DMS153 (cell line): ENCODE data around the gene TTC7B.

ENCODE experiments used
- DNase-seq: peaks from one replicate; lab custom pipeline; 2025; lab: John Stamatoyannopoulos, UW

Gene TTC7B

GRCh38 chr14:90775441-90775840 lies 40.8 kb downstream of the TTC7B start:
- DNase-seq: no peak

- no peak for DNase-seq
Observed at GRCh38 chr14:90774316-90774715, 41.9 kb downstream of the TTC7B start.

GRCh38 chr14:90773705-90774104 lies 42.5 kb downstream of the TTC7B start:
- DNase-seq: no peak

GRCh38 chr14:90773196-90773486 lies 43.1 kb downstream of the TTC7B start:
- no peak for DNase-seq

- no peak for DNase-seq
Observed at GRCh38 chr14:90767899-90768298, 48.3 kb downstream of the TTC7B start.

- no peak for DNase-seq
Observed at GRCh38 chr14:90760591-90761316, 55.5 kb downstream of the TTC7B start.

- no peak for DNase-seq
Observed at GRCh38 chr14:90760078-90760444, 56.2 kb downstream of the TTC7B start.

- no peak for DNase-seq
Observed at GRCh38 chr14:90759370-90760077, 56.7 kb downstream of the TTC7B start.

GRCh38 chr14:90758959-90759358 lies 57.3 kb downstream of the TTC7B start:
- no peak for DNase-seq

GRCh38 chr14:90758028-90758889 lies 58.0 kb downstream of the TTC7B start:
- peak; percentile 74 for DNase-seq

GRCh38 chr14:90757452-90757851 lies 58.8 kb downstream of the TTC7B start:
- DNase-seq: no peak

- DNase-seq: no peak
Observed at GRCh38 chr14:90756755-90757345, 59.4 kb downstream of the TTC7B start.

GRCh38 chr14:90755661-90756304 lies 60.4 kb downstream of the TTC7B start:
- DNase-seq: no peak

- no peak for DNase-seq
Observed at GRCh38 chr14:90753456-90754005, 62.7 kb downstream of the TTC7B start.

GRCh38 chr14:90750701-90751100 lies 65.5 kb downstream of the TTC7B start:
- no peak for DNase-seq

GRCh38 chr14:90750191-90750590 lies 66.0 kb downstream of the TTC7B start:
- DNase-seq: no peak

- no peak for DNase-seq
Observed at GRCh38 chr14:90747909-90748308, 68.3 kb downstream of the TTC7B start.

GRCh38 chr14:90743826-90744225 lies 72.4 kb downstream of the TTC7B start:
- no peak for DNase-seq

GRCh38 chr14:90743425-90743824 lies 72.8 kb downstream of the TTC7B start:
- DNase-seq: no peak

- no peak for DNase-seq
Observed at GRCh38 chr14:90742729-90743128, 73.5 kb downstream of the TTC7B start.

GRCh38 chr14:90742252-90742651 lies 74.0 kb downstream of the TTC7B start:
- no peak for DNase-seq

GRCh38 chr14:90741682-90741946 lies 74.6 kb downstream of the TTC7B start:
- no peak for DNase-seq
